ENCODE measurements around the gene WDR90. TPM values are rescaled to one million over a fixed set of nuclear protein-coding genes. Genes with fewer than 3 reads are reported as not detected.

The WDR90 gene
- total RNA-seq, 1 experiment from 2014 or later = 147 TPM

DNA sequence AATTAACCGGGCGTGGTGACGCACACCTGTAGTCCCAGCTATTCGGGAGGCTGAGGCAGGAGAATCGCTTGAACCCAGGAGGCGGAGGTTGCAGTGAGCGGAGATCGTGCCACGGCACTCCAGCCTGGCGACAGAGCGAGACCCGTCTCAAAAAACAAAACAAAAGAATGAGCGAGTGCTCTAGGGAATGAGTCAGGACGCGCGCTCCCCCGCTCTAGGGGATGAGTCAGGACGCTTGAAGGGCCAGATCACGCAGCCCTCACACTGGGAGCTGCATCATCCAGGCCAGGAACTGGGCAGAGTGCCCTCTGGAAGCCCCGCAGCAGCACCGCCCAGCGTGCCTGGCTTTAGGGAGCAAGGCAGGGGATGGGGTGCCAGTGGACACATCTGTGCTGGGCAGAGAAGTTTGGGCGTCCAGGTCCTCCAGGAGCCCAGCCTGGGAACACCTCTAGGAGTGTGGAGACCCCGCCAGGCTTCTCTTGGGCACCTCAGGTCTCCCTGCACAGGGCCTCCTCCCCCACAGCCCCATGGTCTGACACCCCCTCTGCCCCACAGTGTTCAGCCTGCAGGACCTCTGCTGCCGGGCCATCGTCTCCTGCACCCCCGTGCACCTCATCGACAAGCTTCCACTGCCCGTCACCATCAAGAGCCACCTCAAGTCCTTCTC is 22.2 kb upstream of the WDR90 start:
- peaks cover under 1% of the 10 kb centered on the region for H3K4me1 ChIP-seq (ENCODE audit: insufficient read depth, low read length, poor library complexity, severe bottlenecking)
- POLR2A ChIA-PET (ENCODE audit: low non-redundant PET) = no interaction called here
- peaks cover 4% of the 10 kb centered on the region for H3K36me3 ChIP-seq (ENCODE audit: insufficient read depth, low read length, poor library complexity, severe bottlenecking)
- no peak overlapping the region for H3K4me3 ChIP-seq (ENCODE audit: low read depth, low read length, poor library complexity, severe bottlenecking)
- intact Hi-C loops (cut with micrococcal nuclease; ENCODE audit: unreplicated experiment) = no loop called here
- peak; percentile 76 for DNase-seq (ENCODE audit: low spot score)
- BruUV-seq (replicated peaks) = no TSS peak
- H3K27ac ChIP-seq (ENCODE audit: low read depth, low read length, poor library complexity, severe bottlenecking) = no peak overlapping the region
- CTCF ChIA-PET = no interaction called here
- no peaks in the 10 kb centered on the region for H3K9me3 ChIP-seq (ENCODE audit: low read depth, low read length, poor library complexity, severe bottlenecking)
- H3K27me3 ChIP-seq (replicated peaks; ENCODE audit: insufficient read depth, low read depth, low read length, poor library complexity) = no peaks in the 10 kb centered on the region
- TF ChIP-seq, protein P1, sequence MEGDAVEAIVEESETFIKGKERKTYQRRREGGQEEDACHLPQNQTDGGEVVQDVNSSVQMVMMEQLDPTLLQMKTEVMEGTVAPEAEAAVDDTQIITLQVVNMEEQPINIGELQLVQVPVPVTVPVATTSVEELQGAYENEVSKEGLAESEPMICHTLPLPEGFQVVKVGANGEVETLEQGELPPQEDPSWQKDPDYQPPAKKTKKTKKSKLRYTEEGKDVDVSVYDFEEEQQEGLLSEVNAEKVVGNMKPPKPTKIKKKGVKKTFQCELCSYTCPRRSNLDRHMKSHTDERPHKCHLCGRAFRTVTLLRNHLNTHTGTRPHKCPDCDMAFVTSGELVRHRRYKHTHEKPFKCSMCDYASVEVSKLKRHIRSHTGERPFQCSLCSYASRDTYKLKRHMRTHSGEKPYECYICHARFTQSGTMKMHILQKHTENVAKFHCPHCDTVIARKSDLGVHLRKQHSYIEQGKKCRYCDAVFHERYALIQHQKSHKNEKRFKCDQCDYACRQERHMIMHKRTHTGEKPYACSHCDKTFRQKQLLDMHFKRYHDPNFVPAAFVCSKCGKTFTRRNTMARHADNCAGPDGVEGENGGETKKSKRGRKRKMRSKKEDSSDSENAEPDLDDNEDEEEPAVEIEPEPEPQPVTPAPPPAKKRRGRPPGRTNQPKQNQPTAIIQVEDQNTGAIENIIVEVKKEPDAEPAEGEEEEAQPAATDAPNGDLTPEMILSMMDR (conservative IDR thresholded peaks at IDR 0.05; ENCODE audit: low read depth, low read length) = no peak
- TF ChIP-seq EZH2 (IDR thresholded peaks at IDR 0.05; ENCODE audit: borderline replicate concordance, low read depth, low read length, poor library complexity, severe bottlenecking) = no peak

DNA sequence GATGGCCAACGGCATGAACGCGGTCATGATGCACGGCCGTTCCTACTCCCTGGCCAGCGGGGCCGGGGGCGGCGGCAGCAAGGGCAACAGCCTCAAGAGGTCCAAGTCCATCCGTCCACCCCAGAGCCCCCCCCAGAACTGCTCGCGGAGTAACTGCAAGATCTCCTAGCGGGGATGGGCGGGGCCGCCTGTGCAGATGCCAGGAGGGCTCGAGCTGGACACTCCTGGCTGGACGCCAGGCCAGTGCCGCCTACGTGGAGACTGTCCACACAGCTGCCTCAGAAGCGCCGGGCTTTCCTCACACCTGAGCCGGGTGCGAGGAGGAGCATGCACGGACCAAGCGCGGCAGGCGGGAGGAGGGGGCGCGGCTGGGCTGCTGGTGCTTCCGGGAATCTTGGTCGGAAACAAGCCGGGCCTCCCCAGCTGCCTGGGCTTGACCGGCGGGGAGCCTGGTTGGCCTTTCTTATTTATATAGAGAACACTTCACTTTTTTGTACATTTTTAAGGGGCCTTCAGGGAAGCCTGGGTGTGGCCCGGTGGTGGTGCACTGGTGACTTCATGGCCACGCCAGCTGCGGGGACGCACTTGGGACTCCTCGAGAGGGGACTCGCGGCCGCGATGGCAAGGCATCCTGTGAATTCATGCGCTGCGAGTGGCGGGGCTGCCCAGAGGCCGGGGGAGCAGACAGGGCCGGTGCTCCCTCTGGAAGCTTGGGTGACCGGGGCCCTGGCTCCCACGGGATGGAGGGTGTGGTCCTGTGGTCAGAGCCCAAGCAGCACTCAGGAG is 21.5 kb upstream of the WDR90 start:
- H3K36me3 ChIP-seq (ENCODE audit: insufficient read depth, low read length, poor library complexity, severe bottlenecking) = peaks cover 4% of the 10 kb centered on the region
- H3K9me3 ChIP-seq (ENCODE audit: low read depth, low read length, poor library complexity, severe bottlenecking) = no peaks in the 10 kb centered on the region
- no peaks in the 10 kb centered on the region for H3K27me3 ChIP-seq (replicated peaks; ENCODE audit: insufficient read depth, low read depth, low read length, poor library complexity)
- intact Hi-C loops (cut with micrococcal nuclease; ENCODE audit: unreplicated experiment) = no loop called here
- no peaks in the 10 kb centered on the region for H3K4me1 ChIP-seq (ENCODE audit: insufficient read depth, low read length, poor library complexity, severe bottlenecking)
- ChIA-PET POLR2A (ENCODE audit: low non-redundant PET) (no interaction called here), CTCF (no interaction called here)
- DNase-seq (ENCODE audit: low spot score) = no peak
- no peak overlapping the region for H3K27ac ChIP-seq (ENCODE audit: low read depth, low read length, poor library complexity, severe bottlenecking)
- BruUV-seq (replicated peaks) = no TSS peak
- no peak overlapping the region for H3K4me3 ChIP-seq (ENCODE audit: low read depth, low read length, poor library complexity, severe bottlenecking)
- TF ChIP-seq, protein P1 (conservative IDR thresholded peaks at IDR 0.05; ENCODE audit: low read depth, low read length) = no peak
- TF ChIP-seq EZH2 (IDR thresholded peaks at IDR 0.05; ENCODE audit: borderline replicate concordance, low read depth, low read length, poor library complexity, severe bottlenecking) = no peak

DNA sequence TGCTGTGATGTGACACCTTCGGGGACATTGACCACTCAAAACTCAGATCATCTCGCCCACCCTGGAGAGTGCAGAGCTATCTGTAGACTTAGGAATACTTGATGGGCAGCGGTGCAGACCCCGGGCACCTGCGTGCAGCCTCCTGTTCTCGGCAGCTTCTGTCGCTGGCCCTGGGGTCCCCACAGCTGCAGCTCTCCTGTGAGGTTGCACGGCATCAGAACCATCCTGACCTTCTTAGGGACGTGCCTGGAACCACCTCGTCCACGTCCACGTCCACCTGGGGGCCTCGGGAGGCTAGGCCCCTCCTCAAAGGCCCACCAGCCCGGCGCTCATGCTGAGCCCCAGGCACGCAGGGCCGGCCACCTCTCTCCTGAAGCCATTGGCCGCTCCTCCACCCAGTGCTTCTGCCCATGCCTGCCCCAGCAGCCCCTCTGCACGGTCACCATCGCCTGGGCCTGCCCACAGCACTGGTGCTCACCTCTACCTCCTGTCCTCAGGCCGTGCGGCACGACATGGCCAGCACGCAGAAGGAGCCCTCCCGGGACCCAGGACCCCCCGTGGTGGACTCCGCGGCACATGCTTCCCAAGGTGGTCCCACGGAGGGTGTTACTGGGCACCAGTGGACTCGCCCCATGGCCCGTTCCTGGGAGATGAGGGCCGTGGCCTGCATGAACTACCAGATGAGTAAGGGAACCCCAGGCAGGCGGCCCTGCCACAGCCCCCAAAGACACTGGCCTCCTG is 20.7 kb upstream of the WDR90 start:
- no TSS peak for BruUV-seq (replicated peaks)
- POLR2A ChIA-PET (ENCODE audit: low non-redundant PET) = no interaction called here
- Histone ChIP-seq H3K9me3 (ENCODE audit: low read depth, low read length, poor library complexity, severe bottlenecking) (no peaks in the 10 kb centered on the region), H3K4me1 (ENCODE audit: insufficient read depth, low read length, poor library complexity, severe bottlenecking) (no peaks in the 10 kb centered on the region), H3K27ac (ENCODE audit: low read depth, low read length, poor library complexity, severe bottlenecking) (no peak overlapping the region), H3K36me3 (ENCODE audit: insufficient read depth, low read length, poor library complexity, severe bottlenecking) (peaks cover 4% of the 10 kb centered on the region), H3K4me3 (ENCODE audit: low read depth, low read length, poor library complexity, severe bottlenecking) (no peak overlapping the region), H3K27me3 (replicated peaks; ENCODE audit: insufficient read depth, low read depth, low read length, poor library complexity) (no peaks in the 10 kb centered on the region)
- no peak for DNase-seq (ENCODE audit: low spot score)
- intact Hi-C loops (cut with micrococcal nuclease; ENCODE audit: unreplicated experiment) = no loop called here
- CTCF ChIA-PET = no interaction called here
- TF ChIP-seq, protein P1 (conservative IDR thresholded peaks at IDR 0.05; ENCODE audit: low read depth, low read length) = no peak
- TF ChIP-seq EZH2 (IDR thresholded peaks at IDR 0.05; ENCODE audit: borderline replicate concordance, low read depth, low read length, poor library complexity, severe bottlenecking) = no peak
